ENCODE measurements around the gene MACF1. TPM values are rescaled to one million over a fixed set of nuclear protein-coding genes. Genes with fewer than 3 reads are reported as not detected.

MACF1 gene
- total and polyA plus RNA-seq, 7 donors = 38.9 to 162 (median 71.4) TPM

GRCh38 chr1:39363267-39363666 is 158.8 kb downstream of the MACF1 start:
- WGBS, 3 donors = 96 to 97% (median 97%) methylated on average over 2 of the region's 2 CpGs
- no peaks in the 10 kb centered on the region for H3K9me3 ChIP-seq
- ATAC-seq = no peak
- H3K27me3 ChIP-seq (ENCODE audit: insufficient read depth in 3 of 3, low read length in 2 of 3) = no peaks in the 10 kb centered on the region
- no peak for TF ChIP-seq CTCF (IDR thresholded peaks at IDR 0.05)
- H3K4me3 ChIP-seq = no peak overlapping the region
- H3K4me1 ChIP-seq = peaks cover 5% of the 10 kb centered on the region
- intact Hi-C loops (cut with DNase I) = loop anchor here in 1 of 2 donors (10.0 kb wide), 1 partner anchor 92 kb away; no protein-coding TSS in a partner anchor
- no peak for DNase-seq
- H3K27ac ChIP-seq = no peak overlapping the region
- peaks cover 8 to 90% of the 10 kb centered on the region in 2 donors for H3K36me3 ChIP-seq (ENCODE audit: insufficient read depth in 1 of 2, low read depth in 1 of 2)

- 95 to 97% (median 97%) methylated on average over 1 of the region's 1 CpG for WGBS, 3 donors
- intact Hi-C loops (cut with DNase I) = loop anchor here in 1 of 2 donors (10.0 kb wide), 1 partner anchor 87 kb away; no protein-coding TSS in a partner anchor
- H3K27ac ChIP-seq = no peak overlapping the region
These were observed 163.6 kb downstream of the MACF1 start for GRCh38 chr1:39368045-39368444.

GRCh38 chr1:39369565-39369964 is 165.1 kb downstream of the MACF1 start:
- no peaks in the 10 kb centered on the region for H3K27me3 ChIP-seq (ENCODE audit: insufficient read depth in 3 of 3, low read length in 2 of 3)
- no peaks in the 10 kb centered on the region for H3K9me3 ChIP-seq
- no peaks in the 10 kb centered on the region for H3K4me1 ChIP-seq
- DNase-seq (no peak), ATAC-seq (no peak)
- H3K27ac ChIP-seq = no peak overlapping the region
- no peak for TF ChIP-seq CTCF (IDR thresholded peaks at IDR 0.05)
- 77 to 83% (median 79%) methylated on average over 4 of the region's 4 CpGs for WGBS, 3 donors
- intact Hi-C loops (cut with DNase I) = loop anchor here in 1 of 2 donors (10.0 kb wide), 1 partner anchor 85 kb away; no protein-coding TSS in a partner anchor
- H3K36me3 ChIP-seq (ENCODE audit: insufficient read depth in 1 of 2, low read depth in 1 of 2) = peaks cover 9 to 93% of the 10 kb centered on the region in 2 donors
- H3K4me3 ChIP-seq = no peak overlapping the region

More at GRCh38 chr1:39368045-39368444, 163.6 kb downstream of the MACF1 start:
- Histone ChIP-seq H3K36me3 (ENCODE audit: insufficient read depth in 1 of 2, low read depth in 1 of 2) (peaks cover 9 to 90% of the 10 kb centered on the region in 2 donors), H3K4me1 (no peaks in the 10 kb centered on the region), H3K4me3 (no peak overlapping the region), H3K9me3 (no peaks in the 10 kb centered on the region), H3K27me3 (ENCODE audit: insufficient read depth in 3 of 3, low read length in 2 of 3) (no peaks in the 10 kb centered on the region)
- DNase-seq = no peak
- no peak for TF ChIP-seq CTCF (IDR thresholded peaks at IDR 0.05)
- no peak for ATAC-seq

- 51 to 69% (median 56%) methylated on average over 1 of the region's 1 CpG for WGBS, 3 donors
- intact Hi-C loops (cut with DNase I) = no loop called here
- no peak for TF ChIP-seq CTCF (IDR thresholded peaks at IDR 0.05)
- Histone ChIP-seq H3K27ac (no peak overlapping the region), H3K9me3 (no peaks in the 10 kb centered on the region), H3K4me3 (no peak overlapping the region), H3K27me3 (ENCODE audit: insufficient read depth in 3 of 3, low read length in 2 of 3) (no peaks in the 10 kb centered on the region), H3K36me3 (ENCODE audit: insufficient read depth in 1 of 2, low read depth in 1 of 2) (peaks cover 9 to 94% of the 10 kb centered on the region in 2 donors), H3K4me1 (no peaks in the 10 kb centered on the region)
- no peak for DNase-seq
- no peak for ATAC-seq
These were observed 166.1 kb downstream of the MACF1 start for GRCh38 chr1:39370602-39371001.

- no peak for ATAC-seq
- no peak for DNase-seq
- Histone ChIP-seq H3K4me1 (no peaks in the 10 kb centered on the region), H3K27ac (no peak overlapping the region), H3K27me3 (ENCODE audit: insufficient read depth in 3 of 3, low read length in 2 of 3) (no peaks in the 10 kb centered on the region), H3K36me3 (ENCODE audit: insufficient read depth in 1 of 2, low read depth in 1 of 2) (peaks cover 9 to 97% of the 10 kb centered on the region in 2 donors), H3K4me3 (no peak overlapping the region), H3K9me3 (no peaks in the 10 kb centered on the region)
- intact Hi-C loops (cut with DNase I) = no loop called here
- TF ChIP-seq CTCF (IDR thresholded peaks at IDR 0.05) = no peak
These were observed 167.6 kb downstream of the MACF1 start for GRCh38 chr1:39372105-39372504.
